GM23338 (cell line): Measurements from ENCODE around the gene MPHOSPH9. TPM values are rescaled to one million over a fixed set of nuclear protein-coding genes. Genes with fewer than 3 reads are reported as not detected.

Experiments
- ATAC-seq: fragments of 200-7000 bp; cut with Tn5 transposase; 3 replicates; pipeline ENCODE4 v1.9.1; 2020
- DNase-seq: peaks from one replicate; pipeline ENCODE4 v3.0.0-alpha.2; 2015; ENCODE audit warnings: low spot score
- H2AFZ ChIP-seq: fragments of 200-600 bp; sonication (generic); 2 replicates; pipeline ENCODE4 v1.8.0; 2016; ENCODE audit warnings: antibody characterized with exemption, mild to moderate bottlenecking, moderate library complexity
- H3F3A ChIP-seq: fragments of 200-600 bp; sonication (generic); replicated peaks from 2 replicates; pipeline ENCODE4 v1.8.0; 2017; ENCODE audit warnings: antibody characterized with exemption, mixed run types, low read depth
- H3K27ac ChIP-seq: fragments of 200-600 bp; sonication (generic); 2 replicates; pipeline ENCODE4 v1.6.1; 2016; ENCODE audit warnings: low read depth
- H3K27me3 ChIP-seq: fragments of 200-600 bp; sonication (generic); 2 replicates; pipeline ENCODE4 v1.8.0; 2016; ENCODE audit warnings: mild to moderate bottlenecking, mixed run types, moderate library complexity; ENCODE audit not compliant: insufficient read depth
- H3K36me3 ChIP-seq: fragments of 200-600 bp; sonication (generic); 2 replicates; pipeline ENCODE4 v1.8.0; 2016; ENCODE audit warnings: mild to moderate bottlenecking; ENCODE audit not compliant: insufficient read depth
- H3K4me1 ChIP-seq: fragments of 200-600 bp; sonication (generic); 2 replicates; pipeline ENCODE4 v1.8.0; 2016; ENCODE audit warnings: mild to moderate bottlenecking, moderate library complexity; ENCODE audit not compliant: insufficient read depth
- H3K4me2 ChIP-seq: fragments of 200-600 bp; sonication (generic); 2 replicates; pipeline ENCODE4 v1.7.1; 2017; ENCODE audit warnings: mixed run types
- H3K4me3 ChIP-seq: fragments of 200-600 bp; sonication (generic); 2 replicates; pipeline ENCODE4 v1.6.1; 2016; ENCODE audit warnings: mixed run types
- H3K79me2 ChIP-seq: fragments of 200-600 bp; sonication (generic); replicated peaks from 2 replicates; pipeline ENCODE4 v1.8.0; 2017; ENCODE audit warnings: mild to moderate bottlenecking; ENCODE audit not compliant: insufficient read depth
- H3K9me2 ChIP-seq: fragments of 200-600 bp; sonication (generic); 2 replicates; pipeline ENCODE4 v1.8.0; 2017; ENCODE audit not compliant: insufficient read depth
- H4K20me1 ChIP-seq: fragments of 200-600 bp; sonication (generic); replicated peaks from 2 replicates; pipeline ENCODE4 v1.8.0; 2017; ENCODE audit warnings: mild to moderate bottlenecking; ENCODE audit not compliant: insufficient read depth
- H3K27ac Mint-ChIP-seq: 2 replicates; pipeline ENCODE4 v1.8.0; 2020; ENCODE audit warnings: inconsistent platforms, mild to moderate bottlenecking, moderate library complexity, mixed read lengths
- H3K27me3 Mint-ChIP-seq: 3 replicates; pipeline ENCODE4 v1.8.0; 2022; ENCODE audit warnings: low read depth, mild to moderate bottlenecking, moderate library complexity, mixed read lengths, inconsistent platforms; ENCODE audit not compliant: insufficient read depth, poor library complexity
- H3K36me3 Mint-ChIP-seq: 3 replicates; pipeline ENCODE4 v1.8.0; 2021; ENCODE audit warnings: low read depth, mild to moderate bottlenecking, inconsistent platforms, moderate library complexity, mixed read lengths
- H3K4me1 Mint-ChIP-seq: 3 replicates; pipeline ENCODE4 v1.8.0; 2020; ENCODE audit warnings: mild to moderate bottlenecking, inconsistent platforms, mixed read lengths
- H3K4me3 Mint-ChIP-seq: 3 replicates; pipeline ENCODE4 v1.8.0; 2021; ENCODE audit warnings: moderate library complexity, mild to moderate bottlenecking, inconsistent platforms, mixed read lengths
- H3K9me3 Mint-ChIP-seq: 3 replicates; pipeline ENCODE4 v1.8.0; 2020; ENCODE audit warnings: moderate library complexity, mild to moderate bottlenecking, inconsistent platforms, mixed read lengths
- CREB1 ChIP-seq: fragments of 250-450 bp; sonication (Bioruptor Pico); IDR thresholded peaks from 2 replicates; pipeline ENCODE4 v1.5.0; 2020; ENCODE audit warnings: low read depth, mild to moderate bottlenecking, moderate library complexity
- EZH2 ChIP-seq: fragments of 200-600 bp; sonication (generic); IDR thresholded peaks from one replicate; pipeline ENCODE4 v1.8.0; 2017; ENCODE audit warnings: antibody characterized with exemption, mild to moderate bottlenecking, low read depth; ENCODE audit not compliant: unreplicated experiment
- JUNB ChIP-seq: IDR thresholded peaks from one replicate; pipeline ENCODE4 v1.6.1; 2016; ENCODE audit warnings: antibody characterized with exemption; ENCODE audit not compliant: unreplicated experiment
- NANOG ChIP-seq: IDR thresholded peaks from 2 replicates; pipeline ENCODE4 v1.6.1; 2016; ENCODE audit warnings: antibody characterized with exemption, borderline replicate concordance
- ZNF331 ChIP-seq: fragments of 250-450 bp; sonication (Bioruptor Pico); IDR thresholded peaks from 2 replicates; pipeline ENCODE4 v1.5.0; 2020; ENCODE audit warnings: low read depth, mild to moderate bottlenecking, moderate library complexity
- polyA plus RNA-seq: library from polyadenylated mRNA; unstranded; fragments of >200 nt; fragmentation: Nextera tagmentation; extraction: Ambion mirVana; gene quantifications from 2 replicates; pipeline ENCODE4 v1.2.1, GENCODE V29; 2016
- total RNA-seq: library from RNA; depleted of rRNA; stranded (reverse); fragments of >200 nt; shearing (Covaris generic); gene quantifications from 2 replicates; pipeline ENCODE4 v1.2.3, GENCODE V29; 2014
- TF ChIP-seq, protein P1 (sequence below): fragments of 250-450 bp; sonication (Bioruptor Pico); IDR thresholded peaks from 2 replicates; pipeline ENCODE4 v1.5.0; 2020; ENCODE audit warnings: mild to moderate bottlenecking, moderate library complexity
- TF ChIP-seq, protein P2 (sequence below), 2 experiments: fragments of 200-600 bp in 1 of 2; sonication (generic) in 1 of 2; conservative IDR thresholded peaks; 2 replicates each; pipeline versions ENCODE4 v1.5.1 to v1.6.1; 2016 to 2017; ENCODE audit warnings: antibody characterized with exemption in 2 of 2, low read depth in 2 of 2, mild to moderate bottlenecking in 2 of 2, moderate library complexity in 1 of 2

MPHOSPH9 gene
- total and polyA plus RNA-seq, 2 experiments from 2014 or later = 30.5 to 77.9 TPM

DNA sequence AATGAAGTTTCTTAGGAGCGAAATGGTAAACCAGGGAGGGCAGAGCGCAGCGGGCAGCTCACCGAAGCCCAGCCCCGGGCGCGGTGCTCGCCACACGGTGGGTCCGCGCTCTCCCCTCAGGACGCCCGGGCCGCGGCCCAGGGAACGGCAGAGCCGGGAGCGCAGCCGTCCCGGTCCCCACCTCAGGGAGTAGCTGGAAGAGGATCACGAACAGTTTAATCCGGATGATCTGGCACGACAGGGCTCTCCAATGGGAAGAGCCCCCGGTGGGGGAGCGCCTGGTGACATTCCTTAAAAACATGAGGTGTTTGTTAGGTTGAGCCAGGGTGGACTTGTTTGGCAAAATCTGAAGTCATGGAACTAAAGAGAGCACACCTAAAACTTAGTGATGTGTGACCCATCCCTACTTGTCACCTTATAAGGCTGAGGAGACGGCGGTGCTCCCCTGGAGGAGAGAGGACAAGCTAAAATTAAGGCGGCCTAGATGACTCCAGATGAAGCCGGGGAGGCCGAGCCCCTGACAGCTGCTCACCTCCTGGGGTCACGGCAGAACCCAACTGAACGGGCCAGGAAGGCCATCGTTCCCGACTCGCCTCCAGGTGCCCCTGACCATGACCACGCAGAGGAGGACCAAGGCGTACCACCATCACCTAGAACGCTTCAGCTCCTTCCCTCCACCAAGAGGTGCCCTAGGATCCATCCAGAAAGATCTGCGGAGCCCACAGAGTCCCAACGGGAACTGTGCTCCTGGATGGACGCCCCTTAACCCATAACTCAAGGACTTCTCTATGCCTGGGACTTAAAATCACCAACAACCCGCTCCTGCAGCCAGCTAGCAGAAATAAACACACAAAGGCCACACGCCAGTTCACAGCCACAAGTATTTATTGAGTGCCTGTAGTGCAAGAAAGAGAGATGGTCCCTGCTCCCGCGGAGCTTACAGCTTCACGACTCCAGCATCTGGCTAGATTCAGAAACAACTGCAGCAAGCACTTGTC is 81.2 kb downstream of the MPHOSPH9 start:
- Mint-ChIP-seq H3K4me3 (peak overlapping the region; percentile 80), H3K27me3 (peaks cover 36% of the 10 kb centered on the region), H3K36me3 (peaks cover 2% of the 10 kb centered on the region; the same call in 1 of the 3 replicates), H3K9me3 (0 out of 3 replicates have a peak, but pooled peaks cover 3% of the 10 kb centered on the region), H3K27ac (no peak overlapping the region; the same call in 1 of the 2 replicates), H3K4me1 (peaks cover 47% of the 10 kb centered on the region)
- no peaks in the 10 kb centered on the region; the same call in 1 of the 2 replicates for H3K36me3 ChIP-seq
- 0 out of 2 replicates have a peak, but pooled peaks cover 5% of the 10 kb centered on the region for H4K20me1 ChIP-seq
- DNase-seq = peak; percentile 45
- peak overlapping the region; percentile 95 for H2AFZ ChIP-seq
- no peaks in the 10 kb centered on the region for H3K79me2 ChIP-seq
- TF ChIP-seq, protein P1, sequence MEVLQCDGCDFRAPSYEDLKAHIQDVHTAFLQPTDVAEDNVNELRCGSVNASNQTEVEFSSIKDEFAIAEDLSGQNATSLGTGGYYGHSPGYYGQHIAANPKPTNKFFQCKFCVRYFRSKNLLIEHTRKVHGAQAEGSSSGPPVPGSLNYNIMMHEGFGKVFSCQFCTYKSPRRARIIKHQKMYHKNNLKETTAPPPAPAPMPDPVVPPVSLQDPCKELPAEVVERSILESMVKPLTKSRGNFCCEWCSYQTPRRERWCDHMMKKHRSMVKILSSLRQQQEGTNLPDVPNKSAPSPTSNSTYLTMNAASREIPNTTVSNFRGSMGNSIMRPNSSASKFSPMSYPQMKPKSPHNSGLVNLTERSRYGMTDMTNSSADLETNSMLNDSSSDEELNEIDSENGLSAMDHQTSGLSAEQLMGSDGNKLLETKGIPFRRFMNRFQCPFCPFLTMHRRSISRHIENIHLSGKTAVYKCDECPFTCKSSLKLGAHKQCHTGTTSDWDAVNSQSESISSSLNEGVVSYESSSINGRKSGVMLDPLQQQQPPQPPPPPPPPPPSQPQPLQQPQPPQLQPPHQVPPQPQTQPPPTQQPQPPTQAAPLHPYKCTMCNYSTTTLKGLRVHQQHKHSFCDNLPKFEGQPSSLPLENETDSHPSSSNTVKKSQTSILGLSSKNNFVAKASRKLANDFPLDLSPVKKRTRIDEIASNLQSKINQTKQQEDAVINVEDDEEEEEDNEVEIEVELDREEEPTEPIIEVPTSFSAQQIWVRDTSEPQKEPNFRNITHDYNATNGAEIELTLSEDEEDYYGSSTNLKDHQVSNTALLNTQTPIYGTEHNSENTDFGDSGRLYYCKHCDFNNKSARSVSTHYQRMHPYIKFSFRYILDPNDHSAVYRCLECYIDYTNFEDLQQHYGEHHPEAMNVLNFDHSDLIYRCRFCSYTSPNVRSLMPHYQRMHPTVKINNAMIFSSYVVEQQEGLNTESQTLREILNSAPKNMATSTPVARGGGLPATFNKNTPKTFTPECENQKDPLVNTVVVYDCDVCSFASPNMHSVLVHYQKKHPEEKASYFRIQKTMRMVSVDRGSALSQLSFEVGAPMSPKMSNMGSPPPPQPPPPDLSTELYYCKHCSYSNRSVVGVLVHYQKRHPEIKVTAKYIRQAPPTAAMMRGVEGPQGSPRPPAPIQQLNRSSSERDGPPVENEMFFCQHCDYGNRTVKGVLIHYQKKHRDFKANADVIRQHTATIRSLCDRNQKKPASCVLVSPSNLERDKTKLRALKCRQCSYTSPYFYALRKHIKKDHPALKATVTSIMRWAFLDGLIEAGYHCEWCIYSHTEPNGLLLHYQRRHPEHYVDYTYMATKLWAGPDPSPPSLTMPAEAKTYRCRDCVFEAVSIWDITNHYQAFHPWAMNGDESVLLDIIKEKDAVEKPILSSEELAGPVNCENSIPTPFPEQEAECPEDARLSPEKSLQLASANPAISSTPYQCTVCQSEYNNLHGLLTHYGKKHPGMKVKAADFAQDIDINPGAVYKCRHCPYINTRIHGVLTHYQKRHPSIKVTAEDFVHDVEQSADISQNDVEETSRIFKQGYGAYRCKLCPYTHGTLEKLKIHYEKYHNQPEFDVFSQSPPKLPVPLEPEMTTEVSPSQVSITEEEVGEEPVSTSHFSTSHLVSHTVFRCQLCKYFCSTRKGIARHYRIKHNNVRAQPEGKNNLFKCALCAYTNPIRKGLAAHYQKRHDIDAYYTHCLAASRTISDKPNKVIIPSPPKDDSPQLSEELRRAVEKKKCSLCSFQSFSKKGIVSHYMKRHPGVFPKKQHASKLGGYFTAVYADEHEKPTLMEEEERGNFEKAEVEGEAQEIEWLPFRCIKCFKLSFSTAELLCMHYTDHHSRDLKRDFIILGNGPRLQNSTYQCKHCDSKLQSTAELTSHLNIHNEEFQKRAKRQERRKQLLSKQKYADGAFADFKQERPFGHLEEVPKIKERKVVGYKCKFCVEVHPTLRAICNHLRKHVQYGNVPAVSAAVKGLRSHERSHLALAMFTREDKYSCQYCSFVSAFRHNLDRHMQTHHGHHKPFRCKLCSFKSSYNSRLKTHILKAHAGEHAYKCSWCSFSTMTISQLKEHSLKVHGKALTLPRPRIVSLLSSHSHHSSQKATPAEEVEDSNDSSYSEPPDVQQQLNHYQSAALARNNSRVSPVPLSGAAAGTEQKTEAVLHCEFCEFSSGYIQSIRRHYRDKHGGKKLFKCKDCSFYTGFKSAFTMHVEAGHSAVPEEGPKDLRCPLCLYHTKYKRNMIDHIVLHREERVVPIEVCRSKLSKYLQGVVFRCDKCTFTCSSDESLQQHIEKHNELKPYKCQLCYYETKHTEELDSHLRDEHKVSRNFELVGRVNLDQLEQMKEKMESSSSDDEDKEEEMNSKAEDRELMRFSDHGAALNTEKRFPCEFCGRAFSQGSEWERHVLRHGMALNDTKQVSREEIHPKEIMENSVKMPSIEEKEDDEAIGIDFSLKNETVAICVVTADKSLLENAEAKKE = no peak
- TF ChIP-seq JUNB (no peak), CREB1 (no peak), ZNF331 (CRISPR knock-in tag) (no peak), EZH2 (no peak), NANOG (no peak)
- TF ChIP-seq, protein P2, sequence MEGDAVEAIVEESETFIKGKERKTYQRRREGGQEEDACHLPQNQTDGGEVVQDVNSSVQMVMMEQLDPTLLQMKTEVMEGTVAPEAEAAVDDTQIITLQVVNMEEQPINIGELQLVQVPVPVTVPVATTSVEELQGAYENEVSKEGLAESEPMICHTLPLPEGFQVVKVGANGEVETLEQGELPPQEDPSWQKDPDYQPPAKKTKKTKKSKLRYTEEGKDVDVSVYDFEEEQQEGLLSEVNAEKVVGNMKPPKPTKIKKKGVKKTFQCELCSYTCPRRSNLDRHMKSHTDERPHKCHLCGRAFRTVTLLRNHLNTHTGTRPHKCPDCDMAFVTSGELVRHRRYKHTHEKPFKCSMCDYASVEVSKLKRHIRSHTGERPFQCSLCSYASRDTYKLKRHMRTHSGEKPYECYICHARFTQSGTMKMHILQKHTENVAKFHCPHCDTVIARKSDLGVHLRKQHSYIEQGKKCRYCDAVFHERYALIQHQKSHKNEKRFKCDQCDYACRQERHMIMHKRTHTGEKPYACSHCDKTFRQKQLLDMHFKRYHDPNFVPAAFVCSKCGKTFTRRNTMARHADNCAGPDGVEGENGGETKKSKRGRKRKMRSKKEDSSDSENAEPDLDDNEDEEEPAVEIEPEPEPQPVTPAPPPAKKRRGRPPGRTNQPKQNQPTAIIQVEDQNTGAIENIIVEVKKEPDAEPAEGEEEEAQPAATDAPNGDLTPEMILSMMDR (conservative IDR thresholded peaks at IDR 0.05; ENCODE audit: low read depth in 2 of 2) = no peak
- H3K27me3 ChIP-seq = peaks cover 52% of the 10 kb centered on the region
- peak overlapping the region; percentile 82 for H3K4me3 ChIP-seq
- peak; percentile 32 for ATAC-seq
- H3K4me1 ChIP-seq = peaks cover 40% of the 10 kb centered on the region
- H3K9me2 ChIP-seq = no peaks in the 10 kb centered on the region
- H3K27ac ChIP-seq = no peak overlapping the region
- peak overlapping the region; percentile 93 for H3K4me2 ChIP-seq
- peaks cover 19% of the 10 kb centered on the region; the same call in 1 of the 2 replicates for H3F3A ChIP-seq
